GM19025 (cell line): Measurements from ENCODE around the gene CDK14.

ENCODE experiments used
- ATAC-seq: cut with Tn5 transposase; IDR thresholded peaks from one replicate; pipeline ENCODE4 v1.9.1; 2021; ENCODE audit warnings: mild to moderate bottlenecking, low read depth, moderate library complexity; ENCODE audit not compliant: unreplicated experiment

The CDK14 gene

GRCh38 chr7:91067242-91067641 lies 471.1 kb downstream of the CDK14 start:
- no peak for ATAC-seq

- ATAC-seq, result no peak
These were observed 472.1 kb downstream of the CDK14 start for GRCh38 chr7:91068136-91068795.

- no peak for ATAC-seq
These were observed 473.0 kb downstream of the CDK14 start for GRCh38 chr7:91069146-91069545.

GRCh38 chr7:91079487-91079886 lies 483.4 kb downstream of the CDK14 start:
- ATAC-seq, result no peak

- ATAC-seq, result no peak
These were observed 484.2 kb downstream of the CDK14 start for GRCh38 chr7:91080351-91080750.

GRCh38 chr7:91082038-91082437 lies 485.9 kb downstream of the CDK14 start:
- ATAC-seq, result no peak

- ATAC-seq, result no peak
These were observed 486.9 kb downstream of the CDK14 start for GRCh38 chr7:91082852-91083495.

GRCh38 chr7:91083855-91084644 lies 487.9 kb downstream of the CDK14 start:
- no peak for ATAC-seq

- ATAC-seq, result no peak
These were observed 489.1 kb downstream of the CDK14 start for GRCh38 chr7:91085175-91085574.

GRCh38 chr7:91086200-91086599 lies 490.1 kb downstream of the CDK14 start:
- no peak for ATAC-seq

- ATAC-seq, result no peak
These were observed 492.0 kb downstream of the CDK14 start for GRCh38 chr7:91088156-91088555.

- no peak for ATAC-seq
These were observed 492.6 kb downstream of the CDK14 start for GRCh38 chr7:91088691-91089090.

- ATAC-seq, result no peak
These were observed 493.4 kb downstream of the CDK14 start for GRCh38 chr7:91089382-91089963.

- ATAC-seq, result no peak
These were observed 494.6 kb downstream of the CDK14 start for GRCh38 chr7:91090684-91091083.

- no peak for ATAC-seq
These were observed 495.5 kb downstream of the CDK14 start for GRCh38 chr7:91091631-91092030.

- ATAC-seq, result no peak
These were observed 497.1 kb downstream of the CDK14 start for GRCh38 chr7:91093181-91093580.

GRCh38 chr7:91098566-91098965 lies 502.4 kb downstream of the CDK14 start:
- ATAC-seq, result no peak

GRCh38 chr7:91103363-91103762 lies 507.2 kb downstream of the CDK14 start:
- no peak for ATAC-seq

GRCh38 chr7:91107460-91107859 lies 511.3 kb downstream of the CDK14 start:
- ATAC-seq, result no peak

- ATAC-seq, result no peak
These were observed 513.1 kb downstream of the CDK14 start for GRCh38 chr7:91109200-91109599.

- ATAC-seq, result no peak
These were observed 516.8 kb downstream of the CDK14 start for GRCh38 chr7:91112902-91113341.
